Measurements from ENCODE around the gene MROH8.

Gene MROH8

GRCh38 chr20:37053230-37053950, 126.0 kb downstream of the MROH8 start:
- no peak for DNase-seq
- intact Hi-C loops (cut with DNase I): no loop called here

Measured in head of caudate nucleus (tissue), 42 donors.